Peyer's patch (tissue), 4 donors: ENCODE results near the gene ERC2. TPM values are rescaled to one million over a fixed set of nuclear protein-coding genes. Genes with fewer than 3 reads are reported as not detected.

Experiments used
- DNase-seq, 3 donors: peaks; one replicate each; pipeline ENCODE4 v3.0.0-alpha.2; 2017 to 2019
- H3K27ac ChIP-seq, 4 donors: fragments of 200-600 bp; sonication (generic); one replicate each; pipeline ENCODE4 v1.5.1; 2016 to 2019
- H3K27me3 ChIP-seq, 2 donors: fragments of 200-600 bp; sonication (generic); one replicate each; pipeline ENCODE4 v1.5.1; 2019
- H3K36me3 ChIP-seq, 3 donors: fragments of 200-600 bp; sonication (generic); one replicate each; pipeline ENCODE4 v1.5.1; 2016 to 2019
- H3K4me1 ChIP-seq, 4 donors: fragments of 200-600 bp; sonication (generic); one replicate each; pipeline ENCODE4 v1.5.1; 2016 to 2019
- H3K4me3 ChIP-seq, 4 donors: fragments of 200-600 bp; sonication (generic); 1 replicate in 3 of 4; 2 replicates in 1 of 4; pipeline ENCODE4 v1.5.1; 2016 to 2019; ENCODE audit warnings: mild to moderate bottlenecking in 1 of 4
- H3K9me3 ChIP-seq, 4 donors: fragments of 200-600 bp; sonication (generic); one replicate each; pipeline ENCODE4 v1.5.1; 2016 to 2019; ENCODE audit warnings: mild to moderate bottlenecking in 1 of 4
- POLR2A ChIP-seq, 2 donors: fragments of 450-650 bp; IDR thresholded peaks; one replicate each; pipeline ENCODE4 v1.5.1; 2017; ENCODE audit warnings: antibody characterized with exemption in 2 of 2, mild to moderate bottlenecking in 2 of 2, moderate library complexity in 2 of 2
- total RNA-seq, 4 donors: library from RNA; depleted of rRNA; stranded (reverse); fragments of >200 nt; gene quantifications; one replicate each; pipeline ENCODE4 v1.1.0, GENCODE V29; 2016
- TF ChIP-seq, protein P1 (sequence below), 6 experiments: fragments of 450-650 bp in 4 of 6; fragments of 200-600 bp in 2 of 6; sonication (generic) in 1 of 6; IDR thresholded peaks; one replicate each; pipeline ENCODE4 v1.5.1; 2017 to 2019; ENCODE audit warnings: antibody characterized with exemption in 6 of 6, mild to moderate bottlenecking in 3 of 6, moderate library complexity in 1 of 6

ERC2 gene
- total RNA-seq, 4 donors from 2014 or later: 0.18 to 0.83 TPM; not detected in 2

DNA sequence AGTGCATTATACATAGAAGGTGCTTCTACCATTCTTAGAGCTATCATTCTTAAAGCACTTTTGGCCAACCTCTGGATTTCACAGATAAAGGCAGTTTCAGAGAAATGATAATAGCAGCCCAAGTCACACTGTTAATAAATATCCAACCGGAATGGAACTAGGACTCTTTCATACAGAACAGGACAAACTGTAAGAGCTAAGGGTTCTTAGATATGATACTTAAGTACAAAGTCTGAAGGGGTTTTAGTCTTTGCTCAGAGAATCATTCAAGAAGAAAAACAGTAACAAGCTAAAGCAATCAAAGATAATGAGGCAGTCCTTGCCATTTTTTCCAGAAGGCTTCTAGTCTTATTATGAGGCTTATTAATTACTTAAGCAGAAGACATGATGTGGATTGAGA lies 239.0 kb downstream of the ERC2 start:
- TF ChIP-seq POLR2A (IDR thresholded peaks at IDR 0.05): no peak
- TF ChIP-seq, protein P1, sequence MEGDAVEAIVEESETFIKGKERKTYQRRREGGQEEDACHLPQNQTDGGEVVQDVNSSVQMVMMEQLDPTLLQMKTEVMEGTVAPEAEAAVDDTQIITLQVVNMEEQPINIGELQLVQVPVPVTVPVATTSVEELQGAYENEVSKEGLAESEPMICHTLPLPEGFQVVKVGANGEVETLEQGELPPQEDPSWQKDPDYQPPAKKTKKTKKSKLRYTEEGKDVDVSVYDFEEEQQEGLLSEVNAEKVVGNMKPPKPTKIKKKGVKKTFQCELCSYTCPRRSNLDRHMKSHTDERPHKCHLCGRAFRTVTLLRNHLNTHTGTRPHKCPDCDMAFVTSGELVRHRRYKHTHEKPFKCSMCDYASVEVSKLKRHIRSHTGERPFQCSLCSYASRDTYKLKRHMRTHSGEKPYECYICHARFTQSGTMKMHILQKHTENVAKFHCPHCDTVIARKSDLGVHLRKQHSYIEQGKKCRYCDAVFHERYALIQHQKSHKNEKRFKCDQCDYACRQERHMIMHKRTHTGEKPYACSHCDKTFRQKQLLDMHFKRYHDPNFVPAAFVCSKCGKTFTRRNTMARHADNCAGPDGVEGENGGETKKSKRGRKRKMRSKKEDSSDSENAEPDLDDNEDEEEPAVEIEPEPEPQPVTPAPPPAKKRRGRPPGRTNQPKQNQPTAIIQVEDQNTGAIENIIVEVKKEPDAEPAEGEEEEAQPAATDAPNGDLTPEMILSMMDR (IDR thresholded peaks at IDR 0.05): no peak
- H3K36me3 ChIP-seq: no peaks in the 10 kb centered on the region
- no peak overlapping the region for H3K27ac ChIP-seq
- no peaks in the 10 kb centered on the region for H3K9me3 ChIP-seq
- no peaks in the 10 kb centered on the region for H3K27me3 ChIP-seq
- DNase-seq: no peak
- H3K4me1 ChIP-seq: no peaks in the 10 kb centered on the region
- no peak overlapping the region for H3K4me3 ChIP-seq

DNA sequence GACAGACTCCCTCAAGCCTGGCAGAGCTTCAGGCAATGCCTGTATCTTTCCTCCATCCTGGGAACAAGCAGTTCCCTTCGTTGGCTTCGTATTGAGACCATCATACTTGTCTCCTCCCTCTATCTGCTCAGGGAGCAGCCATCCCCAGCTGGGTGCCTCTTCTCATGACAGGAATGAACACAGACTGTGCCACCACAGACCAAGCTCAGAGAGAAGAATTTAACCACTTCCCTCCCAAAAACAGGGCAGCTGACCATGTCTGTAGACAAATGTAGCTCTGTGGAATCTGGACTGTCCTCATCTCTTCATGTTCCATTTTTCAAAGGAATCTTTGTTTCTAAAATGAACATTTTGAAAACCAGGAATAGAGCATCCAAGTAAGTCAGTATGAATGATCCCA lies 245.4 kb downstream of the ERC2 start:
- Histone ChIP-seq H3K27me3 (no peaks in the 10 kb centered on the region), H3K27ac (no peak overlapping the region), H3K36me3 (no peaks in the 10 kb centered on the region), H3K4me1 (no peaks in the 10 kb centered on the region), H3K4me3 (no peak overlapping the region), H3K9me3 (no peaks in the 10 kb centered on the region)
- TF ChIP-seq POLR2A (IDR thresholded peaks at IDR 0.05): no peak
- TF ChIP-seq, protein P1 (IDR thresholded peaks at IDR 0.05): no peak
- no peak for DNase-seq

DNA sequence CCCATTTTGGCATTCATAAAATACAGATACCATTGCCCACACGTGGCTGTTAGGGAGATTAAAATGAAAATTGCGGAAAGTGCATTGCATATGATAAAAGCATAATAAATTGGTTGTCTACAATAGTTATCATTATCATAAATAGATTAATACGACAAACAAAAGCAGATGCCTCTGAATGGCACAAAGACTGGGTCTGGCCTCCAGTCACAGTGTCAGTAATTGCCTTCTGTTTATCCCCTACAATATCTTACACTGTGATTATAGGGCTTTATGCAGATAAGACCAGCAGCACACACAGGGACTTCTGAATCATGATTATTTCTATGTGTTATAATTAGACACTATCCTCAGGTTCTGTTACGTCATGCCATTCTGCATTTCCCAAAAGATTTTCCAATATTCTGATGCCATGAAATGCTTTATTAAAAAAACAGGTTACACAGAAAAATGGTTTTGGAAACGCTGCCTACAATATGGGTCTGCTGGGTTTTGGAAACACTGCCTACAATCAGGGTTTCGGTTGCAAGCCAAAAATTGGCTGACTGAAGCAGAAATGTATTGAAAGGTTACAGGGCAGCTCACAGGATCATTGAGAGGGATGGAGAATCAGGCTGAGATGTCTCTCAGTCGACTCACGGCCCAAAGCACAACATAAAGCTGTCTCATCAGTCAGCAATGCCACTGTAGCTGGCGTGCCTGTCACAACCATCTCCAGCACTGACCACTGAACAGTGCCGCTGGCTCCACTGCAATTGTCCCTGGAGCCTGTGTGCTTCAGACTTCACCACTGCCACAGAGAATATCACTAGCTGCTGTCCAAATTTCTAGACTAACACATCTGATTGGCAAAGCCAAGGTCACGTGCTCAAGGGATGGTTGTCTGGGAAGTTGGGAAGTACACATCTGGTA lies 248.1 kb downstream of the ERC2 start:
- Histone ChIP-seq H3K36me3 (no peaks in the 10 kb centered on the region), H3K27me3 (no peaks in the 10 kb centered on the region), H3K4me3 (no peak overlapping the region), H3K27ac (no peak overlapping the region), H3K9me3 (no peaks in the 10 kb centered on the region), H3K4me1 (no peaks in the 10 kb centered on the region)
- DNase-seq: no peak
- TF ChIP-seq, protein P1 (IDR thresholded peaks at IDR 0.05): no peak
- TF ChIP-seq POLR2A (IDR thresholded peaks at IDR 0.05): no peak

DNA sequence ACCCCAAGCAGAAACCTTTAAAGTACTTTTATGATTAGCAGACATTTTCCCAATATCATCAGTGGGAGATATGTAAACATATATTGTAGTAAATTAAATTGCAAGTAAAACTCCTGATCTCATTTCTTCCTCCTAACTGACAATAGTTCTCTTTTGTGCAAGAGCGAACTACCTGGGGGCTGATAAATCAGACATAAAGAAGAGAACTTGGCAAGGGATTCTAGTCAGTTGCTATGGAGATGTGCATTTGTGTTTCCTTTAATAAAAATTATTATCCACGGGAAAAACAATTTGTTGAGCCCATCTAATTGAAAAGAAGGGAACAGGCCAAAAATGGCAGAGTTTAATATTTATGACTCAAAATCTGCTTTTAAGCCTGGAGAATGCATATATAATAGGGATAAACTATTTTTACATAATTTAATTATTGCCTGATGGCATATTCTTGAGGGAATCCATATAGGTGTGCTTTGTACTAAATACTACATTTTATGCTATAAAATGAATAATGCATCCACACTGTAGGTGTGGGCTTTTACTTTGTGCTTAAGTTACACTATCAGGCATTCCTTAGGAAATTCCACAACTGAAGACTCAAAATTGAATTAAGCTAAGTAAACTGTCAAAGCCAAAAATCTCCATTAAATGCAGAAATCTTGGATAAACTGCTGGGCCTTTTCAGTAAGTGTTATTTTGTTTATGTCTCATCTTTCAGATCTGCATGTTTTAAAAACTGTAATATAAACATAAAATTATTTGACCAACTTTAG lies 258.1 kb downstream of the ERC2 start:
- no peaks in the 10 kb centered on the region for H3K9me3 ChIP-seq
- no peak for DNase-seq
- H3K36me3 ChIP-seq: no peaks in the 10 kb centered on the region
- TF ChIP-seq, protein P1 (IDR thresholded peaks at IDR 0.05): no peak
- TF ChIP-seq POLR2A (IDR thresholded peaks at IDR 0.05): no peak
- H3K4me3 ChIP-seq: no peak overlapping the region
- no peaks in the 10 kb centered on the region for H3K4me1 ChIP-seq
- no peak overlapping the region for H3K27ac ChIP-seq
- H3K27me3 ChIP-seq: no peaks in the 10 kb centered on the region

DNA sequence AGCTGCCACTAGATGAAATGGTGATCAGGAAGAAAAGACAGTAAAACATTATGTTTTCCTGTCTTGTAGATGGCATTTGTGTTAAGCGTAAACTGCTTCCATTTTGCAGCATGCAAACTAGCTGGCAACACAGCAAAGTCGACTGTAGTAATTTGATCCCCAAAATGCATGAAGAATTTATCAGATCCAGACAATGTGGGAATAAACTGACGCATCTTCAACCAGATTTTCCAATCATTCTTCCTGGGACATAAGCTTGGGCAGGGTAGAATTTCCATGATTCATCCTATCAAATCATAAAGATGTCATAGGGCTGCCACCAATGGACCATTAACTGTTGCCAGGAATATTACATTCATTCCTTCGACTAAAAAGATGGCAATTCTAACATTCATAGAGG lies 260.3 kb downstream of the ERC2 start:
- Histone ChIP-seq H3K4me3 (no peak overlapping the region), H3K36me3 (no peaks in the 10 kb centered on the region), H3K9me3 (no peaks in the 10 kb centered on the region), H3K4me1 (no peaks in the 10 kb centered on the region), H3K27ac (no peak overlapping the region), H3K27me3 (no peaks in the 10 kb centered on the region)
- TF ChIP-seq, protein P1 (IDR thresholded peaks at IDR 0.05): no peak
- no peak for TF ChIP-seq POLR2A (IDR thresholded peaks at IDR 0.05)
- DNase-seq: no peak
